ENCODE results near the gene HNRNPM. TPM values are rescaled to one million over a fixed set of nuclear protein-coding genes. Genes with fewer than 3 reads are reported as not detected.

HNRNPM gene, protein sequence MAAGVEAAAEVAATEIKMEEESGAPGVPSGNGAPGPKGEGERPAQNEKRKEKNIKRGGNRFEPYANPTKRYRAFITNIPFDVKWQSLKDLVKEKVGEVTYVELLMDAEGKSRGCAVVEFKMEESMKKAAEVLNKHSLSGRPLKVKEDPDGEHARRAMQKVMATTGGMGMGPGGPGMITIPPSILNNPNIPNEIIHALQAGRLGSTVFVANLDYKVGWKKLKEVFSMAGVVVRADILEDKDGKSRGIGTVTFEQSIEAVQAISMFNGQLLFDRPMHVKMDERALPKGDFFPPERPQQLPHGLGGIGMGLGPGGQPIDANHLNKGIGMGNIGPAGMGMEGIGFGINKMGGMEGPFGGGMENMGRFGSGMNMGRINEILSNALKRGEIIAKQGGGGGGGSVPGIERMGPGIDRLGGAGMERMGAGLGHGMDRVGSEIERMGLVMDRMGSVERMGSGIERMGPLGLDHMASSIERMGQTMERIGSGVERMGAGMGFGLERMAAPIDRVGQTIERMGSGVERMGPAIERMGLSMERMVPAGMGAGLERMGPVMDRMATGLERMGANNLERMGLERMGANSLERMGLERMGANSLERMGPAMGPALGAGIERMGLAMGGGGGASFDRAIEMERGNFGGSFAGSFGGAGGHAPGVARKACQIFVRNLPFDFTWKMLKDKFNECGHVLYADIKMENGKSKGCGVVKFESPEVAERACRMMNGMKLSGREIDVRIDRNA
- total RNA-seq = 100 to 1,000 TPM; 197 to 199 TPM
- polyA plus RNA-seq = 100 to 1,000 TPM; 206 to 245 TPM

DNA sequence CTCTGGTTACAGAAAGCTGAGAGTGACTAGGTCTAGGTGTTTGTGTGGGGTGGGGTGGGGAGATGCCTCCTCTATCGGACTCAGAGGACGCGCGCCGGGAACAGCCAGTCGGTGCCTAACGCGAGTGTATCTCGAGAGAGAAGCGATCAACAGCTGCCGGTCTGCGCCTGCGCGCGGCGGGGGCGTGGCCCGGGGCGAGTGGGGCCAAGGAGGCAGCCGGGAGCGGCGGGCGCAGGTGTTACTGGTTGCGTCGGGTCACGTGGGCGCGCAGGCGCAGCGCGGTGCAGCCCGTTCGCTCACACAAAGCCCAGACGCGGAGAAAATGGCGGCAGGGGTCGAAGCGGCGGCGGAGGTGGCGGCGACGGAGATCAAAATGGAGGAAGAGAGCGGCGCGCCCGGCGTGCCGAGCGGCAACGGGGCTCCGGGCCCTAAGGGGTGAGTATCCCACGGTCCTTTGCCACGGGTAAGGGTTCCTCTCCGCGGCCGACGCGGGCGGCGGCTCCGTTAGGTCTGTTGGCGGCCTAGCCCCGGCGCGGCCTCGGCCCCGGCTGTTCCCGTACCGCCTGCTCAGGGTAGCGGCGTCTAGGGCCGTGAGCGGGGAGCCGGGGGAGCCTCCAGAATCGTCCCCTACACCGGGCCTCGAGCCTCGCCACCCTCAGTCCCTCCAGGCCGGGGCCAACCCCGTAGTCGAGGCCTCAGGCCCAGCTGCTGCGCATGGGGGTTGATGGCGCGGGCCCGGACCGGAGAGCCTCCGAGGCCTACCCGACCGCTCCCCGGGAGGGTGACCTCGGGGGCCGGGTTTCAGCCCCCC is at the start of gene HNRNPM:
Gene HNRNPM (plus strand): TSS at position 299 of the 811 bp plus-strand sequence. CDS start 24 bp downstream, at position 323.
- peak within 1 kb of the TSS; percentile 95 to 99 (median 97) for H3K4me3 Mint-ChIP-seq
- Histone ChIP-seq H3K4me3 (ENCODE audit: low read length in 2 of 2) (peak within 1 kb of the TSS; percentile 26 to 85), H3K9me3 (ENCODE audit: control insufficient read depth in 1 of 2, low read length in 2 of 2) (no peaks in the 10 kb centered on the region), H3K27ac (ENCODE audit: low read depth, low read length) (peak within 1 kb of the TSS; percentile 99), H3K36me3 (ENCODE audit: insufficient read depth, low read length) (peaks cover 15% of the 10 kb centered on the region), H3K27me3 (ENCODE audit: insufficient read depth, low read length) (no peaks in the 10 kb centered on the region), H3K4me1 (ENCODE audit: insufficient read depth, low read length) (peaks cover 41% of the 10 kb centered on the region)
- peak within 1 kb of the TSS; percentile 91 to 99 (median 98) for H3K27ac Mint-ChIP-seq
- intact Hi-C loops (cut with micrococcal nuclease) = loop anchor here (1.0 to 2.0 kb wide), 4 partner anchors 32 to 137 kb away; partner anchors contain the start of genes CD320, MARCHF2, RAB11B and ZNF414
- H3K27me3 Mint-ChIP-seq = no peaks in the 10 kb centered on the region
- DNase-seq = peak; percentile 99 to 100 (median 100)
- ChIA-PET POLR2A (ENCODE audit: partially characterized antibody) (interaction anchor here (0.6 to 4.0 kb wide), 20 partner anchors 9 to 815 kb away, joined by 3 to 52 read pairs (median 4); partner anchors contain the start of genes MARCHF2, MYO1F, NDUFA7 and PET100), CTCF (ENCODE audit: partially characterized antibody) (interaction anchor here (1.2 to 2.3 kb wide), 6 partner anchors 28 to 135 kb away, joined by 3 to 21 read pairs (median 6); partner anchors contain the start of gene MARCHF2)
- H3K9me3 Mint-ChIP-seq = no peaks in the 10 kb centered on the region
- peaks cover 18 to 34% of the 10 kb centered on the region in 2 donors for H3K36me3 Mint-ChIP-seq
- H3K4me1 Mint-ChIP-seq = peaks cover 28 to 51% (median 36%) of the 10 kb centered on the region in 4 donors

DNA sequence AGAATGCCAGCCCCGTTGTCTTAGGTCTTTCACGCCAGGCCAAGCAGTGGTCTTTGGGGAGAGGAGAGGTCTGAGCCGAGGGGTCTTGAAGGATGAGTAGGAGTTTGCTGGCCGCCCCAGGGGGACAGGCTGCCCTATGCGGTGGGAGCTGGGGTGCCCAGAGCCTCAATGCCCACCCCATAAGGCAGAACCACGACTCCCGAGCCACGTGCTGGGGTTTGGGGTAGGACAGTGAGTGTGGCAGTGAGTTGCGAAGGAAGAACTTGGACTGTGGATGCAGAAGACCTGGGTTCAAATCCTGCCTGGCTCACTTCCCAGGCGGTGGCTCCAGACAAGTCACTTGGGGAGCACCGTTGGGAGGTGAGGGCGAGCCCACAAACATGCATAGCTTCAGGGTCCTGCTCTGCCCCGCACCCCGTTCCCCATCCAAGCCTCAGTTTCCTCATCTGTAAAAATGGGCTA is 49.1 kb upstream of the HNRNPM start:
- peaks cover 23 to 49% (median 34%) of the 10 kb centered on the region in 4 donors for H3K4me1 Mint-ChIP-seq

DNA sequence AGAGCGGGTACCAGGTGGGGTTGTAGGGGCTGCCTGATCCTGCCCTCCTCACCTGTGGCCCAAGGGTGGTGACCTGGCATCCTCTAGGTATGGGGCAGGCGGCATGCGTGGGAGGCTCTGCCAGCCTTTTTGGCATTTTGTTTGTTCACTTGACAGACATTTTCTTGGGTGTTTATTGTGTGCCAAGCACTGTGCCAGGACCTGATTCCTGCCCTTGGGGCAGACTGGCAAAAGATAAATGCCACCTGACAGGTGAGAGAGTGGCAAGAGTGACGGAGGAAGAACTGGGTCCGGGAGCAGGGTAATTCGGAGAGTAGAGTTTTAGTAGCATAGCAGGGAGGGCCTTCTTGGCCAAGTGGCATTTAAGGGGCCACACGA is 48.6 kb upstream of the HNRNPM start:
- H3K4me3 ChIP-seq (ENCODE audit: low read length in 2 of 2) = no peak overlapping the region
- H3K27me3 ChIP-seq (ENCODE audit: insufficient read depth, low read length) = no peaks in the 10 kb centered on the region
- H3K4me1 ChIP-seq (ENCODE audit: insufficient read depth, low read length) = peaks cover 26% of the 10 kb centered on the region
- peaks cover 19 to 44% (median 30%) of the 10 kb centered on the region in 4 donors for H3K4me1 Mint-ChIP-seq
- H3K36me3 Mint-ChIP-seq = peaks cover 0 to 26% of the 10 kb centered on the region in 2 donors
- H3K27ac Mint-ChIP-seq = peak overlapping the region in 6 of 7 donors; percentile 1 to 88 (median 50)
- peak overlapping the region in 1 of 8 donors; percentile 15 for H3K4me3 Mint-ChIP-seq
- peak in 1 of 5 donors; percentile 11 for DNase-seq
- H3K27me3 Mint-ChIP-seq = no peaks in the 10 kb centered on the region
- ChIA-PET POLR2A (ENCODE audit: partially characterized antibody) (no interaction called here), CTCF (ENCODE audit: partially characterized antibody) (no interaction called here)
- H3K9me3 ChIP-seq (ENCODE audit: control insufficient read depth in 1 of 2, low read length in 2 of 2) = no peaks in the 10 kb centered on the region
- H3K36me3 ChIP-seq (ENCODE audit: insufficient read depth, low read length) = peaks cover 10% of the 10 kb centered on the region
- intact Hi-C loops (cut with micrococcal nuclease) = loop anchor here (1.0 to 5.0 kb wide), 2 partner anchors 42 to 129 kb away; no protein-coding TSS in a partner anchor
- H3K9me3 Mint-ChIP-seq = no peaks in the 10 kb centered on the region
- no peak overlapping the region for H3K27ac ChIP-seq (ENCODE audit: low read depth, low read length)

More for the DNA sequence above, 49.1 kb upstream of the HNRNPM start:
- peaks cover 30% of the 10 kb centered on the region for H3K4me1 ChIP-seq (ENCODE audit: insufficient read depth, low read length)
- no peaks in the 10 kb centered on the region for H3K9me3 ChIP-seq (ENCODE audit: control insufficient read depth in 1 of 2, low read length in 2 of 2)
- Mint-ChIP-seq H3K9me3 (no peaks in the 10 kb centered on the region), H3K4me3 (peak overlapping the region in 1 of 8 donors; percentile 39), H3K36me3 (peaks cover 0 to 26% of the 10 kb centered on the region in 2 donors), H3K27ac (peak overlapping the region in 3 of 7 donors; percentile 35 to 57 (median 42)), H3K27me3 (no peaks in the 10 kb centered on the region)
- ChIA-PET POLR2A (ENCODE audit: partially characterized antibody) (interaction anchor here (1.3 kb wide), 1 partner anchor 118 kb away, joined by 3 read pairs; the partner anchor contains the start of gene ZNF414), CTCF (ENCODE audit: partially characterized antibody) (no interaction called here)
- no peaks in the 10 kb centered on the region for H3K27me3 ChIP-seq (ENCODE audit: insufficient read depth, low read length)
- H3K36me3 ChIP-seq (ENCODE audit: insufficient read depth, low read length) = peaks cover 10% of the 10 kb centered on the region
- no peak for DNase-seq
- intact Hi-C loops (cut with micrococcal nuclease) = loop anchor here (1.0 to 5.0 kb wide), 2 partner anchors 41 to 128 kb away; no protein-coding TSS in a partner anchor
- H3K27ac ChIP-seq (ENCODE audit: low read depth, low read length) = no peak overlapping the region
- H3K4me3 ChIP-seq (ENCODE audit: low read length in 2 of 2) = no peak overlapping the region

DNA sequence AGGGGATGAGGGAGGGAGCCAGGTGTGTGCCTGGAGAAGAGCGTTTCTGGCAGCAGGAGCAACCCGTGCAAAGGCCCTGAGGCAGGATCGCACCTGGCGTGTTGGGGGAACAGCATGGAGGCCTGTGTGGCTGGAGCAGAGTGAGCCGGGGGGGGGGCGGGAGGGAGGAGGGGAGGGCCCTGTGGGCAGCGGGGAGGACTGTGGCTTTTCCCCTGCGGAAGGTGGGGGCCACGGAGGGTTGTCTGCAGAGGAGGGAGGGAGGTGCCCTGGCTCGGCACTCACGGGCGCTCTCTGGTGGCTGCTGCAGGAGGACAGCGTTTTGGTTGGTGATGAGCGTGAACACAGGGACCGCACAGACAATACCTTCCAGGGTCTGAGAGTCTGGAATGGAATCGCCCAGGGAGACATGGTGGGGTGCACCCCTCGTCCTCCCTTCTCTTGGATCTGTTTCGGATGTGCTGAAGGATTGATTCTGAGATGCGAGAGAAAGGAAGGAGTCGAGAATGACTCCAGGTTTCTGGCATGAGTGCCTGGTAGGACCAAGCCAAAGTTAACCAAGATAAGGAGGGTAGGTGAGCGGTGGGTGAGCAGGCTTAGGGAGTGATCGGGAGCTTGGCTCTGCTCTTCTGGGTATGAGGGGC is 48.1 kb upstream of the HNRNPM start:
- H3K4me3 Mint-ChIP-seq = peak overlapping the region in 2 of 8 donors; percentile 48 to 60
- Histone ChIP-seq H3K27ac (ENCODE audit: low read depth, low read length) (no peak overlapping the region), H3K4me3 (ENCODE audit: low read length in 2 of 2) (no peak overlapping the region), H3K9me3 (ENCODE audit: control insufficient read depth in 1 of 2, low read length in 2 of 2) (no peaks in the 10 kb centered on the region), H3K4me1 (ENCODE audit: insufficient read depth, low read length) (peaks cover 20% of the 10 kb centered on the region), H3K36me3 (ENCODE audit: insufficient read depth, low read length) (peaks cover 11% of the 10 kb centered on the region), H3K27me3 (ENCODE audit: insufficient read depth, low read length) (no peaks in the 10 kb centered on the region)
- DNase-seq = peak; percentile 57 to 81 (median 75)
- H3K4me1 Mint-ChIP-seq = peaks cover 19 to 40% (median 28%) of the 10 kb centered on the region in 4 donors
- H3K27me3 Mint-ChIP-seq = no peaks in the 10 kb centered on the region
- ChIA-PET POLR2A (ENCODE audit: partially characterized antibody) (no interaction called here), CTCF (ENCODE audit: partially characterized antibody) (interaction anchor here (3.0 kb wide), 1 partner anchor 43 kb away, joined by 13 read pairs; no protein-coding TSS in a partner anchor)
- peaks cover under 1 to 28% of the 10 kb centered on the region in 2 donors for H3K36me3 Mint-ChIP-seq
- no peaks in the 10 kb centered on the region for H3K9me3 Mint-ChIP-seq
- intact Hi-C loops (cut with micrococcal nuclease) = loop anchor here (1.0 to 5.0 kb wide), 2 partner anchors 42 to 129 kb away; no protein-coding TSS in a partner anchor
- peak overlapping the region in 6 of 7 donors; percentile 26 to 93 (median 84) for H3K27ac Mint-ChIP-seq

DNA sequence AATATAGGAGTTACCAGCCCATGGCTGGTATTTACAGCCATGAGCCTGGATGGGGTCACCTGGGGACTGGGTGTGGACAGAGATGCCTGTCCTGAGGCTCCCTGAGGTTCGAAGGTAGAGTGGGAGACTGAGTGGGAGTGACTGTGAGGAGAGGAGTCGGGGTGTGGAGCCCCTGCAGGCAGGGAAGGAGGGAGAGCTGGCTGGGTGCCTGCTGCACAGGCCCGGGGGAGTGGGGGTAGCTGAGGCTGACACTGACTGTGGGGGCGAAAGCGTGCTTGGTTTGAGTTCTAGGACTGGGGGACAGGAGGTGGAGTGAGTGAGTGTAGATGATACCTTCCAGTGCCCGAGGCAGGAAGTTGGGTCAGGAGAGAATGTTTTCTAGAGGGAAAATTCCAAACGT is 47.5 kb upstream of the HNRNPM start:
- ChIA-PET POLR2A (ENCODE audit: partially characterized antibody) (no interaction called here), CTCF (ENCODE audit: partially characterized antibody) (interaction anchor here (0.6 to 3.0 kb wide), 4 partner anchors 20 to 224 kb away, joined by 3 to 13 read pairs (median 4); partner anchors contain the start of gene MYO1F)
- intact Hi-C loops (cut with micrococcal nuclease) = loop anchor here (5.0 kb wide), 1 partner anchor 130 kb away; no protein-coding TSS in a partner anchor
- Histone ChIP-seq H3K27me3 (ENCODE audit: insufficient read depth, low read length) (no peaks in the 10 kb centered on the region), H3K4me3 (ENCODE audit: low read length in 2 of 2) (no peak overlapping the region), H3K9me3 (ENCODE audit: control insufficient read depth in 1 of 2, low read length in 2 of 2) (no peaks in the 10 kb centered on the region), H3K4me1 (ENCODE audit: insufficient read depth, low read length) (peaks cover 15% of the 10 kb centered on the region), H3K27ac (ENCODE audit: low read depth, low read length) (no peak overlapping the region), H3K36me3 (ENCODE audit: insufficient read depth, low read length) (peaks cover 15% of the 10 kb centered on the region)
- Mint-ChIP-seq H3K9me3 (no peaks in the 10 kb centered on the region), H3K4me3 (peak overlapping the region in 1 of 8 donors; percentile 60), H3K27ac (peak overlapping the region in 6 of 7 donors; percentile 42 to 93 (median 84)), H3K4me1 (peaks cover 18 to 34% (median 23%) of the 10 kb centered on the region in 4 donors), H3K27me3 (no peaks in the 10 kb centered on the region), H3K36me3 (peaks cover 5 to 32% of the 10 kb centered on the region in 2 donors)
- DNase-seq = no peak
